OCI-LY7 (cell line): ENCODE measurements around the gene ABR.

Experiments used
- CTCF ChIP-seq: fragments of 200-600 bp; sonication (generic); conservative IDR thresholded peaks from 2 replicates; pipeline ENCODE4 v1.5.1; 2014; ENCODE audit warnings: mild to moderate bottlenecking, antibody characterized with exemption, low read length, moderate library complexity, mixed read lengths
- EZH2phosphoT487 ChIP-seq: fragments of 200-600 bp; sonication (generic); IDR thresholded peaks from 2 replicates; pipeline ENCODE4 v1.6.1; 2018; ENCODE audit warnings: low read depth, borderline replicate concordance, mild to moderate bottlenecking, mixed run types, antibody characterized with exemption, low read length, moderate library complexity, mixed read lengths

- no peak for TF ChIP-seq CTCF
- TF ChIP-seq EZH2phosphoT487, result no peak
These were observed 206.7 kb downstream of the ABR start for GRCh38 chr17:973053-973452.
